ENCODE data around the gene SRRM2. TPM values are rescaled to one million over a fixed set of nuclear protein-coding genes. Genes with fewer than 3 reads are reported as not detected.

Gene SRRM2
- total RNA-seq, 6 experiments from 2014 or later = 111 to 419 (median 289) TPM

- no peaks in the 10 kb centered on the region for H3K9me3 ChIP-seq
- no peak overlapping the region for H3K4me3 ChIP-seq
- peak in 1 of 3 donors; percentile 30 for DNase-seq
- WGBS (ENCODE audit: insufficient coverage, low coverage, low lambda C conversion rate, missing lambda C conversion rate) = 94% methylated on average over 25 of the region's 44 CpGs
- H3K36me3 ChIP-seq = peaks cover 29 to 100% (median 75%) of the 10 kb centered on the region in 4 donors
- no peaks in the 10 kb centered on the region for H3K27me3 ChIP-seq
- no peak for ATAC-seq
- no peaks in the 10 kb centered on the region for H3K4me1 ChIP-seq
- intact Hi-C loops (cut with DNase I) = no loop called here
- H3K27ac ChIP-seq = no peak overlapping the region
- TF ChIP-seq CTCF (IDR thresholded peaks at IDR 0.05) (no peak), POLR2A (IDR thresholded peaks at IDR 0.05) (no peak)
Observed at GRCh38 chr16:2766430-2767139, 14.1 kb downstream of the SRRM2 start.

- H3K36me3 ChIP-seq = peaks cover 23 to 100% (median 71%) of the 10 kb centered on the region in 4 donors
- H3K4me3 ChIP-seq = no peak overlapping the region
- no peaks in the 10 kb centered on the region for H3K27me3 ChIP-seq
- intact Hi-C loops (cut with DNase I) = no loop called here
- DNase-seq = no peak
- no peaks in the 10 kb centered on the region for H3K9me3 ChIP-seq
- 100% methylated on average over 2 of the region's 19 CpGs for WGBS (ENCODE audit: insufficient coverage, low coverage, low lambda C conversion rate, missing lambda C conversion rate)
- TF ChIP-seq CTCF (IDR thresholded peaks at IDR 0.05) (no peak), POLR2A (IDR thresholded peaks at IDR 0.05) (no peak)
- no peak for ATAC-seq
- H3K27ac ChIP-seq = no peak overlapping the region
- no peaks in the 10 kb centered on the region for H3K4me1 ChIP-seq
Observed at GRCh38 chr16:2767140-2767731, 14.8 kb downstream of the SRRM2 start.

GRCh38 chr16:2767891-2768290 lies 15.5 kb downstream of the SRRM2 start:
- H3K9me3 ChIP-seq = no peaks in the 10 kb centered on the region
- H3K27me3 ChIP-seq = no peaks in the 10 kb centered on the region
- intact Hi-C loops (cut with DNase I) = no loop called here
- no peak for TF ChIP-seq POLR2A (IDR thresholded peaks at IDR 0.05)
- TF ChIP-seq CTCF (IDR thresholded peaks at IDR 0.05) = no peak
- ATAC-seq (no peak), DNase-seq (no peak)
- 85% methylated on average over 10 of the region's 14 CpGs for WGBS (ENCODE audit: insufficient coverage, low coverage, low lambda C conversion rate, missing lambda C conversion rate)
- no peaks in the 10 kb centered on the region for H3K4me1 ChIP-seq
- no peak overlapping the region for H3K27ac ChIP-seq
- H3K4me3 ChIP-seq = no peak overlapping the region
- H3K36me3 ChIP-seq = peaks cover 20 to 95% (median 66%) of the 10 kb centered on the region in 4 donors

GRCh38 chr16:2768403-2769089 lies 16.1 kb downstream of the SRRM2 start:
- Histone ChIP-seq H3K9me3 (no peaks in the 10 kb centered on the region), H3K4me3 (no peak overlapping the region), H3K36me3 (peaks cover 14 to 93% (median 60%) of the 10 kb centered on the region in 4 donors), H3K27me3 (no peaks in the 10 kb centered on the region), H3K27ac (no peak overlapping the region), H3K4me1 (no peaks in the 10 kb centered on the region)
- 85% methylated on average over 4 of the region's 17 CpGs for WGBS (ENCODE audit: insufficient coverage, low coverage, low lambda C conversion rate, missing lambda C conversion rate)
- TF ChIP-seq POLR2A (IDR thresholded peaks at IDR 0.05) = no peak
- intact Hi-C loops (cut with DNase I) = no loop called here
- no peak for ATAC-seq
- peak in 1 of 3 donors; percentile 17 for DNase-seq

GRCh38 chr16:2769100-2769529 lies 16.7 kb downstream of the SRRM2 start:
- H3K4me1 ChIP-seq = no peaks in the 10 kb centered on the region
- peak in 2 of 3 donors; percentile 14 to 44 for DNase-seq

More at GRCh38 chr16:2769100-2769529, 16.7 kb downstream of the SRRM2 start:
- TF ChIP-seq POLR2A (IDR thresholded peaks at IDR 0.05) (no peak), CTCF (IDR thresholded peaks at IDR 0.05) (no peak)
- no peaks in the 10 kb centered on the region for H3K27me3 ChIP-seq
- 88% methylated on average over 5 of the region's 11 CpGs for whole genome bisulfite sequencing (ENCODE audit: insufficient coverage, low coverage, low lambda C conversion rate, missing lambda C conversion rate)
- no peak for ATAC-seq
- intact Hi-C loops (cut with DNase I) = no loop called here
- no peak overlapping the region for H3K27ac ChIP-seq
- peaks cover 9 to 89% (median 55%) of the 10 kb centered on the region in 4 donors for H3K36me3 ChIP-seq
- H3K4me3 ChIP-seq = no peak overlapping the region
- no peaks in the 10 kb centered on the region for H3K9me3 ChIP-seq
